ENCODE data around the gene HDAC3. TPM values are rescaled to one million over a fixed set of nuclear protein-coding genes. Genes with fewer than 3 reads are reported as not detected.

Gene HDAC3
- polyA plus RNA-seq, 1 of the 3 experiments (the other 2 are of a cell fraction): 104 TPM

DNA sequence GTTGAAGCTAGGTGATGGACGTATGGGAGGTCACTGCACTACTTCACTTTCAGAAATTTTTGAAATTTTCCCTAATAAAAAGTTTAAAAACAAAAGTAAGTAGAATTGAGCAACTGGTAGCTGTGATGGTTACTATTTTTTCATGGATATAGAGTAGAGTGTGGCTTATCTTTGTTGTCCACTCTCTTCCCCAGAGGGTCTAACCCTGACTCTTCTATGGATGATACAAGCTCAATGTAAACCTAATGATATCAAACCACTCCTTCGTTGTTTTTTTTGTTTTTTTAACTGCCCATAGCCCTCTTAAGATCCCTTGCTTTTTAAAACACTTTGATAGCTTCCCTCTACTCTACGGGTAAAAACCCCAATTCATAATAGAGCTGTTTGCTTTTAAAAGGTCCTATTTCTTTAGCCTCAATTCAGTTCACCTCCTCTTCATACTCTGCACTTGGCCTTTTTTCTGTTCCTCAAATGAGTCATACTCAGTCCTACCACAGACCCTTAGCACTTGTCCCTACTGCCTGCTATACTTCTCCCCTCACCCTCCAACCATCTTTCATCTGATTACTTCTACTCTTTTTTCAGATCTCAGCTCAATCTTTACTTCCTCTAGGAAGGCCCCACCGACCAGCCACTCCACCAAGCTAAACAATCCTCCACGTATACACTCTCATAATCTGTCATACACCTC, 2.6 kb downstream of the HDAC3 start:
- Histone ChIP-seq H3F3A (replicated peaks; ENCODE audit: insufficient read depth) (no peaks in the 10 kb centered on the region), H3K4me3 (ENCODE audit: low read depth in 2 of 2, low read length in 1 of 2) (no peak overlapping the region), H3K27me3 (ENCODE audit: insufficient read depth) (no peaks in the 10 kb centered on the region), H3K4me2 (no peak overlapping the region), H3K9me3 (no peaks in the 10 kb centered on the region), H3K36me3 (replicated peaks in 1 of 2; ENCODE audit: control insufficient read depth in 1 of 2, insufficient read depth in 2 of 2, low read length in 1 of 2) (peaks cover 27 to 34% of the 10 kb centered on the region in 2 experiments), H3K4me1 (ENCODE audit: control insufficient read depth in 1 of 2, insufficient read depth in 2 of 2, low read depth in 1 of 2, low read length in 1 of 2) (peaks cover 5 to 28% of the 10 kb centered on the region in 2 experiments; a peak in 3 of 4 replicates), H3K79me2 (ENCODE audit: insufficient read depth) (peaks cover 66% of the 10 kb centered on the region), H3K9ac (no peak overlapping the region), H3K27ac (ENCODE audit: low read depth in 2 of 2, low read length in 1 of 2) (no peak overlapping the region), H4K20me1 (ENCODE audit: insufficient read depth) (peaks cover 17% of the 10 kb centered on the region), H2AFZ (ENCODE audit: low read depth) (no peak overlapping the region), H3K9me2 (no peaks in the 10 kb centered on the region)
- no peak for TF ChIP-seq RXRA (IDR thresholded peaks at IDR 0.05; ENCODE audit: borderline replicate concordance, low read depth)
- TF ChIP-seq EP300 (IDR thresholded peaks at IDR 0.05; ENCODE audit: borderline replicate concordance in 1 of 2, low read depth in 1 of 2, low read length in 1 of 2): no peak
- no peak for TF ChIP-seq RFX5 (IDR thresholded peaks at IDR 0.05; ENCODE audit: low read length)
- TF ChIP-seq, protein P1, sequence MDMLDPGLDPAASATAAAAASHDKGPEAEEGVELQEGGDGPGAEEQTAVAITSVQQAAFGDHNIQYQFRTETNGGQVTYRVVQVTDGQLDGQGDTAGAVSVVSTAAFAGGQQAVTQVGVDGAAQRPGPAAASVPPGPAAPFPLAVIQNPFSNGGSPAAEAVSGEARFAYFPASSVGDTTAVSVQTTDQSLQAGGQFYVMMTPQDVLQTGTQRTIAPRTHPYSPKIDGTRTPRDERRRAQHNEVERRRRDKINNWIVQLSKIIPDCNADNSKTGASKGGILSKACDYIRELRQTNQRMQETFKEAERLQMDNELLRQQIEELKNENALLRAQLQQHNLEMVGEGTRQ (IDR thresholded peaks at IDR 0.05; ENCODE audit: borderline replicate concordance, low read depth, low read length): no peak
- no peak for TF ChIP-seq NRF1 (IDR thresholded peaks at IDR 0.05; ENCODE audit: low read depth, low read length)
- no peak for TF ChIP-seq MXI1 (IDR thresholded peaks at IDR 0.05; ENCODE audit: low read depth, low read length)
- no peak for TF ChIP-seq FOSL2 (IDR thresholded peaks at IDR 0.05; ENCODE audit: borderline replicate concordance, low read depth)
- TF ChIP-seq, protein P2, sequence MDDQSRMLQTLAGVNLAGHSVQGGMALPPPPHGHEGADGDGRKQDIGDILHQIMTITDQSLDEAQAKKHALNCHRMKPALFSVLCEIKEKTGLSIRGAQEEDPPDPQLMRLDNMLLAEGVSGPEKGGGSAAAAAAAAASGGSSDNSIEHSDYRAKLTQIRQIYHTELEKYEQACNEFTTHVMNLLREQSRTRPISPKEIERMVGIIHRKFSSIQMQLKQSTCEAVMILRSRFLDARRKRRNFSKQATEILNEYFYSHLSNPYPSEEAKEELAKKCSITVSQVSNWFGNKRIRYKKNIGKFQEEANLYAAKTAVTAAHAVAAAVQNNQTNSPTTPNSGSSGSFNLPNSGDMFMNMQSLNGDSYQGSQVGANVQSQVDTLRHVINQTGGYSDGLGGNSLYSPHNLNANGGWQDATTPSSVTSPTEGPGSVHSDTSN (IDR thresholded peaks at IDR 0.05): no peak
- TF ChIP-seq POLR2AphosphoS5 (IDR thresholded peaks at IDR 0.05; ENCODE audit: low read depth, low read length): no peak
- TF ChIP-seq EZH2phosphoT487 (IDR thresholded peaks at IDR 0.05; ENCODE audit: borderline replicate concordance, low read depth): no peak
- TF ChIP-seq, protein P3, sequence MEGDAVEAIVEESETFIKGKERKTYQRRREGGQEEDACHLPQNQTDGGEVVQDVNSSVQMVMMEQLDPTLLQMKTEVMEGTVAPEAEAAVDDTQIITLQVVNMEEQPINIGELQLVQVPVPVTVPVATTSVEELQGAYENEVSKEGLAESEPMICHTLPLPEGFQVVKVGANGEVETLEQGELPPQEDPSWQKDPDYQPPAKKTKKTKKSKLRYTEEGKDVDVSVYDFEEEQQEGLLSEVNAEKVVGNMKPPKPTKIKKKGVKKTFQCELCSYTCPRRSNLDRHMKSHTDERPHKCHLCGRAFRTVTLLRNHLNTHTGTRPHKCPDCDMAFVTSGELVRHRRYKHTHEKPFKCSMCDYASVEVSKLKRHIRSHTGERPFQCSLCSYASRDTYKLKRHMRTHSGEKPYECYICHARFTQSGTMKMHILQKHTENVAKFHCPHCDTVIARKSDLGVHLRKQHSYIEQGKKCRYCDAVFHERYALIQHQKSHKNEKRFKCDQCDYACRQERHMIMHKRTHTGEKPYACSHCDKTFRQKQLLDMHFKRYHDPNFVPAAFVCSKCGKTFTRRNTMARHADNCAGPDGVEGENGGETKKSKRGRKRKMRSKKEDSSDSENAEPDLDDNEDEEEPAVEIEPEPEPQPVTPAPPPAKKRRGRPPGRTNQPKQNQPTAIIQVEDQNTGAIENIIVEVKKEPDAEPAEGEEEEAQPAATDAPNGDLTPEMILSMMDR (IDR thresholded peaks at IDR 0.05): no peak
- no peak for TF ChIP-seq FOXM1 (IDR thresholded peaks at IDR 0.05; ENCODE audit: low read depth)
- no peak for TF ChIP-seq ELF1 (IDR thresholded peaks at IDR 0.05)
- TF ChIP-seq MEF2A (IDR thresholded peaks at IDR 0.05; ENCODE audit: borderline replicate concordance, low read depth): no peak
- TF ChIP-seq FOXJ3 (CRISPR knock-in tag; IDR thresholded peaks at IDR 0.05): no peak
- TF ChIP-seq, protein P4, sequence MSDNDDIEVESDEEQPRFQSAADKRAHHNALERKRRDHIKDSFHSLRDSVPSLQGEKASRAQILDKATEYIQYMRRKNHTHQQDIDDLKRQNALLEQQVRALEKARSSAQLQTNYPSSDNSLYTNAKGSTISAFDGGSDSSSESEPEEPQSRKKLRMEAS (IDR thresholded peaks at IDR 0.05; ENCODE audit: low read depth): no peak
- TF ChIP-seq CHD2 (IDR thresholded peaks at IDR 0.05; ENCODE audit: low read length, partially characterized antibody): no peak
- DNase-seq: no peak
- 90% methylated on average over 5 of the region's 5 CpGs for WGBS (ENCODE audit: low lambda C conversion rate)
- ChIA-PET CTCF (interaction anchor here (0.9 to 19.7 kb wide), 9 partner anchors 10 to 452 kb away, joined by 3 to 207 read pairs (median 4); partner anchors contain the start of gene DIAPH1), POLR2A (interaction anchor here (0.6 to 1.5 kb wide), 2 partner anchors 14 to 15 kb away, joined by 3 to 5 read pairs; partner anchors contain the start of gene DIAPH1)
